ENCODE results near the gene IL26.
A peak's percentile ranks its signal among the peaks of the same experiment; 100 is the strongest.

Gene IL26

DNA sequence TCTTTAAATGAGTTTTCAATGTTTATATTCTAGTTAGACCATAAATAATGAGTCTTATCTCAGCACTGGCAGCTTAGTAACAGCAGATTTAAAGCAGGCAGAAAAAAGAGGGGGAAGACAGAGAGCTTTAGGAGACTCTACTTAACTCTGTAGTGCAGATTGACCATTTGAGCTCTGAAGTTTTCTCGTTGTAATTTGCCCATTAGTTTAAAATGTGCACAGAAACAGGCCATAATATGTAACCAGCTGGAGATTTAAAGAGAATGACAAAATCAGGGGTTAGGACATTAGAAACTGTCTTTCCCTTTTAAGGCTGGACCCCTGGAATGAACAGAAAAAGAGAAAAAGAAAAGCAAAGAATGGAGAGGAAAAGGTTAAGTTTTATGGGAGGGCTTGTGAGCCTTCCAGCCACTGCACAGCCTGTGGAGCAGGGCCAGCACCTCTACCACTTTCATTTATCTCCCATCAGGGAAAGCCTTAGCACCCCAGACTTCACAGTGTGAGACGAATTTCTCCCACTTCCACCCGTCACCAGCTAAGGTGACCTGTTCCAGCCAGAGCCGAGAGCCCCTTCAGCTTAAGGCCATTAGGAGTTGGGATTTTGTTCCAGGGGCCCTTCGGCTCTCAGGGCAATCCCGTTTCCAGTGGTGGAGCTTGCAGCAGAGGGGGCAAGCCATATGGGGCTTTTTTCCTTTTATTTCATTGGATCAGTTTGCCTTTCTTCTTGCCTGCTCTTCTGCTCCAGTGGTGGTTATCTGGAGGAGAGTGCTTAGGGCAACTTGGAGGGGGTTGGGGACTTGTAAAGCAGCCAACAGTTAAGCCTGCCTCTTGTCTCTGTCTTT, 19.8 kb upstream of the IL26 start:
- H3K4me3 ChIP-seq (ENCODE audit: low read depth, low read length), result no peak overlapping the region
- no peak for DNase-seq (ENCODE audit: low read depth)
- TF ChIP-seq, protein P1, sequence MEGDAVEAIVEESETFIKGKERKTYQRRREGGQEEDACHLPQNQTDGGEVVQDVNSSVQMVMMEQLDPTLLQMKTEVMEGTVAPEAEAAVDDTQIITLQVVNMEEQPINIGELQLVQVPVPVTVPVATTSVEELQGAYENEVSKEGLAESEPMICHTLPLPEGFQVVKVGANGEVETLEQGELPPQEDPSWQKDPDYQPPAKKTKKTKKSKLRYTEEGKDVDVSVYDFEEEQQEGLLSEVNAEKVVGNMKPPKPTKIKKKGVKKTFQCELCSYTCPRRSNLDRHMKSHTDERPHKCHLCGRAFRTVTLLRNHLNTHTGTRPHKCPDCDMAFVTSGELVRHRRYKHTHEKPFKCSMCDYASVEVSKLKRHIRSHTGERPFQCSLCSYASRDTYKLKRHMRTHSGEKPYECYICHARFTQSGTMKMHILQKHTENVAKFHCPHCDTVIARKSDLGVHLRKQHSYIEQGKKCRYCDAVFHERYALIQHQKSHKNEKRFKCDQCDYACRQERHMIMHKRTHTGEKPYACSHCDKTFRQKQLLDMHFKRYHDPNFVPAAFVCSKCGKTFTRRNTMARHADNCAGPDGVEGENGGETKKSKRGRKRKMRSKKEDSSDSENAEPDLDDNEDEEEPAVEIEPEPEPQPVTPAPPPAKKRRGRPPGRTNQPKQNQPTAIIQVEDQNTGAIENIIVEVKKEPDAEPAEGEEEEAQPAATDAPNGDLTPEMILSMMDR (IDR thresholded peaks at IDR 0.05; ENCODE audit: low read depth, low read length), result no peak

DNA sequence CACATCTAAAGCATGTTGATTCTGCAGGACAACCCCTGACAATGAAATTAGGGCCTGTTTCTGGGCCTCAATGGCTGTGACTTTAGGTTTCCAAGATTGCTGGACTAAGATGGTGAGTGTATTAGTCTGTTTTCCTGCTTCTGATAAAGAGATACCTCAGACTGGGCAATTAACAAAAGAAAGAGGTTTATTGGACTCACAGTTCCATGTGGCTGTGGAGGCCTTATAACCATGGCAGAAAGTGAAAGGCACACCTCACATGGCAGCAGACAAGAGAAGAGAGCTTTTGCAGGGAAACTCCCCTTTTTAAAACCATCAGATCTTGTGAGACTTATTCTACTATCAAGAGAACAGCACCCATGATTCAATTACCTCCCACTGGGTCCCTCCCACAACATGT, 17.2 kb upstream of the IL26 start:
- TF ChIP-seq POLR2A (IDR thresholded peaks at IDR 0.05; ENCODE audit: extremely low read depth, insufficient read length), result no peak
- TF ChIP-seq, protein P1 (IDR thresholded peaks at IDR 0.05; ENCODE audit: low read depth, low read length), result no peak
- TF ChIP-seq MYC (IDR thresholded peaks at IDR 0.05; ENCODE audit: low read depth, low read length), result no peak
- TF ChIP-seq, protein P2, sequence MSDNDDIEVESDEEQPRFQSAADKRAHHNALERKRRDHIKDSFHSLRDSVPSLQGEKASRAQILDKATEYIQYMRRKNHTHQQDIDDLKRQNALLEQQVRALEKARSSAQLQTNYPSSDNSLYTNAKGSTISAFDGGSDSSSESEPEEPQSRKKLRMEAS (IDR thresholded peaks at IDR 0.05; ENCODE audit: low read depth, low read length), result no peak
- H3K4me3 ChIP-seq (ENCODE audit: low read depth, low read length), result no peak overlapping the region
- DNase-seq (ENCODE audit: low read depth), result no peak

DNA sequence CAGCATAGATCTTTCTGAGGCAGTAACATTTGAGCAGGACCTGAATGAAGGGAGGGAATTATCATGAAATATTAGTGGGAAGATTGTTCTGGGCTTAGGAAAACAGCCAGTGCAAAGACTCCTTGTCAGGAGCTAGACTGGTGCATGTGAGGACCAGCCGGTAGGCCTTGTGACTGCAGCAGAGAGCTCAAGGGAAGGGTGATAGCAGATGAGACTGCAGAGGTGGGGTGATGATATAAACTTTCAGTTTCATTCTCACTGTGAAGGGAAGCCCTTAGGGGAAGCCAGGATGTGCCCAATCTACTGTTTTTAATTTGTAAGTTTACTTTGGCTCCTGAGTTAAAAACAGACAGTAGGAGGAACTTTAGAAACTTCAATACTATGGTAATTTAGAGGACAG, 15.4 kb upstream of the IL26 start:
- TF ChIP-seq POLR2A (IDR thresholded peaks at IDR 0.05; ENCODE audit: extremely low read depth, insufficient read length) (no peak), MYC (IDR thresholded peaks at IDR 0.05; ENCODE audit: low read depth, low read length) (no peak)
- TF ChIP-seq, protein P1 (IDR thresholded peaks at IDR 0.05; ENCODE audit: low read depth, low read length), result no peak
- TF ChIP-seq, protein P2 (IDR thresholded peaks at IDR 0.05; ENCODE audit: low read depth, low read length), result no peak
- peak; percentile 48 for DNase-seq (ENCODE audit: low read depth)
- no peak overlapping the region for H3K4me3 ChIP-seq (ENCODE audit: low read depth, low read length)

DNA sequence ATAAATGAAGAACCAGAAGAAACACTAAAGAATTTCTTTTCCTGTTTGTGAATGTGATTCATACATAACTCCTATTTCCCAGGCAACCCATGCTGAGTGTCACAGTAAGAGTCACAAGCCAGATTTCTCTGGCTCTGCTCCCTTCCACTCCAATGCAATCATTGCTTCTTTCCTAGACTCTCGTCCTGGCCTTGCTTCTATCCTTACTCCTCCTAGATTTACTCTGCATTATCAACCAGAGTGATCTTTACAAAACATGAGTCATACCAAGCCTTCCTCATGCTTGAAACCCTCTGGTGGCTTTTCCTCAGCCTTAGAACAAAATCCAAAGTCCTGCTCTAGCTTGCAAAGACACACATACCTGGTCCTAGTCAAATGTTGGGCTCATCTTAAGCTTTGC, 14.5 kb upstream of the IL26 start:
- peak; percentile 19 for DNase-seq (ENCODE audit: low read depth)
- TF ChIP-seq POLR2A (IDR thresholded peaks at IDR 0.05; ENCODE audit: extremely low read depth, insufficient read length), result no peak
- TF ChIP-seq, protein P2 (IDR thresholded peaks at IDR 0.05; ENCODE audit: low read depth, low read length), result no peak
- TF ChIP-seq, protein P1 (IDR thresholded peaks at IDR 0.05; ENCODE audit: low read depth, low read length), result no peak
- no peak for TF ChIP-seq MYC (IDR thresholded peaks at IDR 0.05; ENCODE audit: low read depth, low read length)
- H3K4me3 ChIP-seq (ENCODE audit: low read depth, low read length), result no peak overlapping the region

DNA sequence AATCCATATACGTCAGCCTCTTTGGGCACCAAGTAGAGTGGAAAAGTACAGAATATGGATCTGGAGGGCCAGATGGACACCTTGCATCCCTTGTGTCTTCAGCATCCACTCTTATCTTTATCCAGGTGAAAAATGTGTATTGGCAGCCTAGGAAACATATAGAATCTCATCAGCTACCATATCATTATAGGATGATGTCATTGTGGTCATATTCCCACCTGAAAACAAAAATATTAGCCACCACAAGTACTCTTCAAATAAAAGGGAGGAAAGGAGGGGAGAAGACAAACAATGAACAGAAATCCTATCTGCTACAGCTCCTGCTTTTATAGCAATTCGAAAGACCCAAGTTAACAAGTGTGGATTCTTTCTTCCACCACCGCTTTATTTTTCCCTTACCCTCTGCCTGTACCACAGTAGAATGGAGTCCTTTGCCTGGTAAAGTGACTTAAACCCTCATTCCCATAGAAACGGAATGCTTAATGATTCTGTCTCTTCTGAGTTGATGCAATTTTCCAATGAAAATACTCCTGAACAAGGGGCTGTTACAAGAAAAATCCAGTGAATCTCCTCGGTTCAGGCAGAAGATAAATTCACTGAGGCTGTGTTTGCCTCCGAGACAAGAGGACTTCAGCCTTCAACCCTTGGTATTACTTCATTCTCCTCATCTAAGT, 13.8 kb upstream of the IL26 start:
- no peak for DNase-seq (ENCODE audit: low read depth)
- TF ChIP-seq POLR2A (IDR thresholded peaks at IDR 0.05; ENCODE audit: extremely low read depth, insufficient read length) (no peak), MYC (IDR thresholded peaks at IDR 0.05; ENCODE audit: low read depth, low read length) (no peak)
- TF ChIP-seq, protein P2 (IDR thresholded peaks at IDR 0.05; ENCODE audit: low read depth, low read length), result no peak
- TF ChIP-seq, protein P1 (IDR thresholded peaks at IDR 0.05; ENCODE audit: low read depth, low read length), result no peak
- no peak overlapping the region for H3K4me3 ChIP-seq (ENCODE audit: low read depth, low read length)
